OCI-LY3 (cell line): ENCODE results near the gene CLEC2B.

ENCODE experiments used
- H2AFZ ChIP-seq: fragments of 200-600, 300-600 bp; shearing (Covaris generic); 2 replicates; pipeline ENCODE4 v1.6.0; 2014; ENCODE audit warnings: antibody characterized with exemption, low read depth, low read length
- H3K27ac ChIP-seq: fragments of 200-600, 300-600 bp; sonication (generic); 2 replicates; pipeline ENCODE4 v1.5.1; 2014; ENCODE audit warnings: mild to moderate bottlenecking, low read length, moderate library complexity, mixed read lengths
- H3K27me3 ChIP-seq: fragments of 200-600, 300-600 bp; sonication (generic); 2 replicates; pipeline ENCODE4 v1.6.1; 2014; ENCODE audit warnings: low read depth, low read length, mixed read lengths
- H3K36me3 ChIP-seq: fragments of 200-600, 300-600 bp; sonication (generic); replicated peaks from 2 replicates; pipeline ENCODE3; 2014; ENCODE audit warnings: low read depth, low read length, mixed read lengths
- H3K4me1 ChIP-seq: fragments of 300-600, 200-600 bp; sonication (generic); 2 replicates; pipeline ENCODE4 v1.6.1; 2014; ENCODE audit warnings: low read length, mixed read lengths
- H3K4me2 ChIP-seq: fragments of 200-600, 300-600 bp; sonication (generic); 2 replicates; pipeline ENCODE4 v1.6.1; 2014; ENCODE audit warnings: low read length, mixed read lengths
- H3K4me3 ChIP-seq: fragments of 300-600, 200-600 bp; sonication (generic); 2 replicates; pipeline ENCODE4 v1.5.1; 2014; ENCODE audit warnings: antibody characterized with exemption, mild to moderate bottlenecking, low read length, moderate library complexity
- H3K79me2 ChIP-seq: fragments of 300-600, 200-600 bp; shearing (Covaris generic); 2 replicates; pipeline ENCODE4 v1.6.1; 2014; ENCODE audit warnings: mild to moderate bottlenecking, low read length, mixed read lengths
- H3K9ac ChIP-seq: fragments of 300-600, 200-600 bp; shearing (Covaris generic); 2 replicates; pipeline ENCODE4 v1.6.0; 2014; ENCODE audit warnings: mild to moderate bottlenecking, low read length, moderate library complexity
- H3K9me3 ChIP-seq: fragments of 200-600, 300-600 bp; shearing (Covaris generic); 2 replicates; pipeline ENCODE4 v1.6.1; 2014; ENCODE audit warnings: low read length, mixed read lengths; ENCODE audit not compliant: insufficient read depth
- H4K20me1 ChIP-seq: fragments of 200-600, 300-600 bp; sonication (generic); 2 replicates; pipeline ENCODE4 v1.6.1; 2016; ENCODE audit warnings: low read length, mixed read lengths; ENCODE audit not compliant: insufficient read depth
- CTCF ChIP-seq: fragments of 200-600, 300-600 bp; sonication (generic); IDR thresholded peaks from 2 replicates; pipeline ENCODE4 v1.5.1; 2014; ENCODE audit warnings: antibody characterized with exemption, low read length, low read depth
- EZH2phosphoT487 ChIP-seq: fragments of 200-600 bp; shearing (Covaris generic); IDR thresholded peaks from 2 replicates; pipeline ENCODE4 v1.6.1; 2018; ENCODE audit warnings: antibody characterized with exemption, mixed run types, low read depth

The CLEC2B gene

GRCh38 chr12:9900930-9901329, 31.8 kb upstream of the CLEC2B start:
- Histone ChIP-seq H3K4me3 (no peak overlapping the region), H3K36me3 (no peaks in the 10 kb centered on the region), H3K9me3 (peaks cover 11% of the 10 kb centered on the region; the same call in 1 of the 2 replicates), H3K27ac (no peak overlapping the region), H3K27me3 (no peaks in the 10 kb centered on the region), H3K4me2 (no peak overlapping the region), H3K4me1 (peaks cover 2% of the 10 kb centered on the region; the same call in 1 of the 2 replicates), H3K79me2 (no peaks in the 10 kb centered on the region), H3K9ac (no peak overlapping the region), H2AFZ (no peak overlapping the region), H4K20me1 (no peaks in the 10 kb centered on the region)
- TF ChIP-seq CTCF, result no peak
- no peak for TF ChIP-seq EZH2phosphoT487

- Histone ChIP-seq H3K36me3 (no peaks in the 10 kb centered on the region), H2AFZ (no peak overlapping the region), H3K4me2 (no peak overlapping the region), H3K4me1 (peaks cover 2% of the 10 kb centered on the region; the same call in 1 of the 2 replicates), H3K27ac (no peak overlapping the region), H3K27me3 (no peaks in the 10 kb centered on the region), H3K9ac (no peak overlapping the region), H4K20me1 (no peaks in the 10 kb centered on the region), H3K4me3 (no peak overlapping the region), H3K9me3 (peaks cover 11% of the 10 kb centered on the region; the same call in 1 of the 2 replicates), H3K79me2 (no peaks in the 10 kb centered on the region)
- TF ChIP-seq CTCF, result no peak
- TF ChIP-seq EZH2phosphoT487, result no peak
These were observed 30.1 kb upstream of the CLEC2B start for GRCh38 chr12:9899209-9899608.

GRCh38 chr12:9897535-9897934, 28.4 kb upstream of the CLEC2B start:
- no peak overlapping the region for H3K27ac ChIP-seq
- no peak overlapping the region for H3K4me3 ChIP-seq
- no peak overlapping the region for H3K4me2 ChIP-seq
- H4K20me1 ChIP-seq, result no peaks in the 10 kb centered on the region
- no peak overlapping the region for H3K9ac ChIP-seq
- no peaks in the 10 kb centered on the region for H3K36me3 ChIP-seq
- TF ChIP-seq EZH2phosphoT487 (no peak), CTCF (no peak)
- peaks cover 2% of the 10 kb centered on the region; the same call in 1 of the 2 replicates for H3K4me1 ChIP-seq
- no peak overlapping the region for H2AFZ ChIP-seq
- no peaks in the 10 kb centered on the region for H3K79me2 ChIP-seq
- H3K27me3 ChIP-seq, result no peaks in the 10 kb centered on the region
- H3K9me3 ChIP-seq, result peaks cover 7% of the 10 kb centered on the region; the same call in 1 of the 2 replicates

GRCh38 chr12:9895215-9895971, 26.2 kb upstream of the CLEC2B start:
- no peak overlapping the region for H3K4me3 ChIP-seq
- no peak overlapping the region for H2AFZ ChIP-seq
- H3K27ac ChIP-seq, result no peak overlapping the region
- H3K36me3 ChIP-seq, result no peaks in the 10 kb centered on the region
- TF ChIP-seq CTCF (no peak), EZH2phosphoT487 (no peak)
- H3K9ac ChIP-seq, result no peak overlapping the region
- no peaks in the 10 kb centered on the region for H3K27me3 ChIP-seq
- no peaks in the 10 kb centered on the region for H4K20me1 ChIP-seq
- H3K4me2 ChIP-seq, result no peak overlapping the region
- H3K9me3 ChIP-seq, result no peaks in the 10 kb centered on the region
- peaks cover 2% of the 10 kb centered on the region; the same call in 1 of the 2 replicates for H3K4me1 ChIP-seq
- H3K79me2 ChIP-seq, result no peaks in the 10 kb centered on the region
